GM19372 (cell line): ENCODE results near the gene ABCD3.
"Not testable (repeated sequence)": the region's sequence is repeated elsewhere in the genome, so short reads cannot be mapped to it uniquely, and the experiment has no call there.

Experiments
- ATAC-seq: cut with Tn5 transposase; IDR thresholded peaks from one replicate; pipeline ENCODE4 v1.9.1; 2021; ENCODE audit warnings: mild to moderate bottlenecking, low read depth, moderate library complexity; ENCODE audit not compliant: unreplicated experiment

ABCD3 gene

DNA sequence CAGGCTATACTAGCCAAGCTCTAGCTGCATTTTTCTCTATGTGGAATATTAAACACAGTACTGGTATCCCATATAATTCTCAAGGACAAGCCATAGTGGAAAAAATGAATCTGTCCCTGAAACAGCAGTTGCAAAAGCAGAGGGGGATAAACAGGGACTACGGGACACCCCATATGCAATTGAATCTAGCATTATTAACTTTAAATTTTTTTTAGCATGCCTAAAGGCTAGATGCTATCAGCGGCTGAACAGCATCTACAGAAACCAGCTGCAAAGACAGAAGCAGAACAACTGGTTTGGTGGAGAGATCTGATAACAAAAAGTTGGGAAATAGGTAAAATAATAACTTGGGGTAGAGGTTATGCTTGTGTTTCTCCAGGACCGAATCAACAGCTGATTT is 30.6 kb downstream of the ABCD3 start:
- ATAC-seq: not testable (repeated sequence)

- ATAC-seq: no peak
These were observed 38.5 kb downstream of the ABCD3 start for GRCh38 chr1:94456736-94457135.

DNA sequence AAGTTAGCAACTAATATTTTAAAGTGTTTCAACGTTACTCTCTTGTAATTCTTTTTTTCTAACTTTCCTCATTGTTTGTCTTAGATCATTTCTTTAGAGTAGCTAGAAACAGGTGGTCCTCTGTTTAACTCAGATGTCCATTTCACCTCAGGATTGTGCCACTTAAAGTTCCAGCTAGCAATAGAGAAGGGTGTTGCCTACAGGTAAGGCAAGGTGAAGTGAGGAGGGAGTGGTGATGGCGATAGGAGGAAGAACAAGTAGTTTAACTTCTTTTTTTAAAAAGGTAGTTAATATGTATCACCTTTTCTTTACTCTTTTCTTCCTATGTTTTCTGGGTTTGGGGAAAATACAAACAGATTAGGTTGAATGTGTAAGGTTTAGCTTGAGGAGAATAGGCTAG is 44.4 kb downstream of the ABCD3 start:
- ATAC-seq: no peak

- no peak for ATAC-seq
These were observed 45.0 kb downstream of the ABCD3 start for GRCh38 chr1:94463056-94463764.

DNA sequence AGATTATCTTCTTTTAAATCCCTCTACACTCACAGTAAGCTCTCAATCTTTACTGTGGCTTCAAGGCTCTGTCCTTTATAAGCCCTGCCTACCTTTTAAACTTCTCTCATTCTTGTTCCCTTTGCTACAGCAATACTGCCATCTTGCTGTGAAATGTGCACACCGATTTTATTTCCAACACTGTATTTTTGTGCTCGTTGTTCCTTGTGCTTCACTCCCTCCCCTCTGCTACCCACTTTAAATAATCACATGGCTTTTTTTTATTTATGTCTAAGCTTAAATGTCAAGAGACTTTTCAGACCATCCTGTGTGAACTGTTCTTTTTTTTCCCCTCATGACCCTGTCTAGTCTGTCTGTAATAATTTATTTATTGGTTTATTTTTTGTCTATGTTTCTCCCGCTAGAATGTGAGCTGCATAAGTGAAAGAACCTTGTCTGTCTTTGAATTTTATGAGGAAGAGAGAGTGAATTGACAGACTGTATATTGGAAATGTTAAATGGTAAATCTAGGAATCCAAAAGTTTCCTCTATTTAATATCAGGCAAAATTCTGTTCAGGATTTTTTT is 45.7 kb downstream of the ABCD3 start:
- ATAC-seq: no peak

- no peak for ATAC-seq
These were observed 50.5 kb downstream of the ABCD3 start for GRCh38 chr1:94468708-94469107.

- ATAC-seq: no peak
These were observed 53.1 kb downstream of the ABCD3 start for GRCh38 chr1:94471271-94471670.

DNA sequence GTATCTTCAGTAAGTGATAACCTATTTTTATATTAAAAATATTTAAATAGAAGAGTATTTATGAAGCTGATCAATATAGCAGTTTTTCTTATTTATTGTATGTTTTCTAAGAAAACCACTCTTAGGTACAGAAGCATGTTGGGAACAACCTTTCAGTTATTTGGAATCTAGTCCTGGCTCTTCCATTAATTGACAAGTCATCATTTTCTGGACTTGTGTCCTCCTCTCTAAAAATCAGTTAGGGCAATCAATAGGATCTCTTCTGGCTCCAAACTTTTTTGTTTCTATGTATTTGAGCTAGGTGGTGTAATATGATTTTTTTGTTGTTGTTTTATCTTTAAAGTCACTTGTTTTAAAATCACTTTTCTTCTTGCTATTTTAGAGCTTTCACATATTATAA is 57.0 kb downstream of the ABCD3 start:
- no peak for ATAC-seq

DNA sequence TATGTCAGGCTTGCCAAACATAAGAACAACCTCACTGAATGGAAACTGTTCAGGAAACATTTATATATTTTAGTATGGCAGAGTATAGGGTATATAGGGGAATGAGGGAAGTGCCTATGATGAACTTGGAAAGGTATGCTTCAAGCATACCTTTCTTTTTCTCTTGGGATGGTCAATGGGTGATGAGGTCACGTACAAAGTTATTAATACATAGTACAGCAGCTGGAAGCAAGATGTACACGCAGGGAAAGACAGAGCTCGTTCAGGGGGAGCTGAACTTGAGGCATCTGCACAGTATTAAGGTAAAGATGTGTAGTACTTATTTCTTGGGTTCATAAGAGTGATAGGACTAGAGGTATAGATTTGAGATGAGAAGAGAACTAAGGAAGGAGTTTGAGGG is 61.5 kb downstream of the ABCD3 start:
- ATAC-seq: no peak

DNA sequence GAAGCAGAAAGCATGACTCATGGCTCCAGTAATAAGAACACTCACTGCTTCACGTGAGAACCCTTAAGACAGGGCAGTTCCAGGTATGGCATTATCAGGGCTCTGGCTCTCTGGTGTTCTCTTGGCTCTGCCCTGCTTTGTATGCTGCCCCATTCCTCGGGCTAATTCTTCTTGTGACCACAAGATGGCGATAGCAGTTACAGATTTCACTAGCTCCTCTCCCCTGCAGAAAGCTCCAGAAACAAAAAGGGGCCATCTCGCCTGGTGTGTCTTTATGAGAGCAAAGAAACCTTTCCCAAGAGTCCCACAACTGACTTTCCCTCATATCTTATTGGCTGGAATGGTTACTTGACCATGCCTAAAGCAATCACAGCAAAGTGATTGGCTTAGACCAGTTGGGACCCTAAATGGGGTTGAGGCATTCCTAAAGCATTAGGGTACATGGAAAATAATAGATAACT is 63.3 kb downstream of the ABCD3 start:
- ATAC-seq: peak; percentile 67

- no peak for ATAC-seq
These were observed 68.8 kb downstream of the ABCD3 start for GRCh38 chr1:94486990-94487389.

DNA sequence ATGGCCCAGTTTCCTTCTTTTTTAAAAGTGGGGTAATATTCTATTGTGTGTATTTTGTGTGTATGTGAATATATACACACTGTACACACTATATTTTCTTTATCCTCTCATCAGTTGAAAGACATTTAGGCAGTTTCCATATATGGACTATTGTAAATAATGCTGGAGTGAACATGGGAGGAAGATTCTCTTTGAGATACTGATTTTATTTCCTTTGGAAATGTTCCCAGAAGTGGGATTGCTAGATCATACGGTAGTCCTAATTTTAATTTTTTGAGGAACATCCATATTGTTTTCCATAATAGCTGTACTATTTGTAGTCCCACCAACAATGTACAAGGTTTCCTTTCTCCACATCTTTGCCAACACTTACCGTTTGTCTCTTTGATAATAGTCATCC is 72.4 kb downstream of the ABCD3 start:
- no peak for ATAC-seq

DNA sequence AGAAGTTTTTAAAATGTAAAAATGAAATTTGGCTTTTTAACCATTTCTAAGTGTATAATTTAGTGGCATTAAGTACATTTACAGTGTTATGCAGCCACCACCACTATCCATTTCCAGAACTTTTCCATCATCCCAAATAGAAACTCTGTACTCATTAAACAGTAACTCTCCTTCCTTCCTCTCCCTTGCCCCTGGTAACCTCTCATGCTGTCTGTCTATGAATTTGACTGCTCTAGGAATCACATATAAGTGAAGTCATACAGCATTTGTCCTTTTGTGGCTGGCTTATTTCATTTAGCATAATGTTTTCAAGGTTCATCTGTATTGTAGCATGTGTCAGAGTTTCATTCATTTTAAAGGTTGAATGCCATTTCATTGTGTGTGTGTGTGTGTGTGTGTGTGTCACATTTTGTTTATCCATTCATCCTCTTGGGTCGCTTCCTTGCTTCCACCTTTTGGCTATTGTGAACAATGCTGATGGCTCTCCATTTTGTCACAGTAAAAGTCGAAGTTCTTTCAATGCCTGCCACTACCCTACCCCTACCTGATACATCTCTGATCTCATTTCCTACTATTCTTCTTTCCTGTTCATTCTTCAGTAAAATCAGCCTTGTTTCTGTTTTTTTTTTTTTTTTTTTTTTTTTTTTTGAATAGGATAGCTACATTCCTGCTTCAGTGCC is 78.0 kb downstream of the ABCD3 start:
- no peak for ATAC-seq

- no peak for ATAC-seq
These were observed 83.2 kb downstream of the ABCD3 start for GRCh38 chr1:94501426-94501825.

GRCh38 chr1:94501935-94502334 is 83.7 kb downstream of the ABCD3 start:
- ATAC-seq: no peak

DNA sequence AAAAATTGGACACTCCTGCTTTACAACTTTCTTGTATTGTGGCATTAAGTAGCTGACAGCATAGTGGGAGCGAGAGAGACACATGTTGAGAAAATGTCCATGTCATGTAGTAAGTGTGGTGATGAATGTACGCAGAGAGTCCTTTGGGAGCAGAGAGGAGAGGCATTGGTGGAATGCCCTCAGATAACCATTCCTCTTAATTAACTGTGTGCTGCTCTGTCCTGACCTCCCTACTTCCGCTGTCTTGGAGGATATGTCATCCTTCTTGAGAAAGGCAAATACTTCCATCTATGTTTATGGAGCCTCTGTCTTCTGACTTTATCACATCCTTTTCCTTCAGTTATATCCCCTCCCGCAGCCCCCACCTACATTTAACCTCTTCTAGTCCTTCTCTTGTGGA is 85.0 kb downstream of the ABCD3 start:
- no peak for ATAC-seq

DNA sequence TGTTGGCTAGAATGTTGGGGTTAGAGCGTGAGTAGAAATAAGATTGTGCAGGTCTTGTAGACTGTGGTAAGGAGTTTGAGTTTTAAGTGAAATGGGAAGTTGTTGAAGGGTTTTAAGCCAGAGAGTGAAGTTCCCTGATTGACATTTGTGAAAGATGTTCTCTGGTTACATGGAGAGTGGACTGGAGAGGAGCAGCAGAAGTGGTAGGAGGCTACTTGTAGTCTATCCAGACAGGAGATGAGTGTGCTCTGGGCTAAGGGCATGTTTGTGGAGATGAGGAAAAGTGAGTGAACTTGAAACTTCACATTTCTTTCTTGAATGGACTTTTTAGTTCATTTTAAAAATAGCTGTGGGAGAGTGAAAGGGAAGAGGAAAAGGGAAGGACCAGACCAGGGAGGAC is 86.4 kb downstream of the ABCD3 start:
- no peak for ATAC-seq

- ATAC-seq: no peak
These were observed 94.6 kb downstream of the ABCD3 start for GRCh38 chr1:94512816-94513215.

DNA sequence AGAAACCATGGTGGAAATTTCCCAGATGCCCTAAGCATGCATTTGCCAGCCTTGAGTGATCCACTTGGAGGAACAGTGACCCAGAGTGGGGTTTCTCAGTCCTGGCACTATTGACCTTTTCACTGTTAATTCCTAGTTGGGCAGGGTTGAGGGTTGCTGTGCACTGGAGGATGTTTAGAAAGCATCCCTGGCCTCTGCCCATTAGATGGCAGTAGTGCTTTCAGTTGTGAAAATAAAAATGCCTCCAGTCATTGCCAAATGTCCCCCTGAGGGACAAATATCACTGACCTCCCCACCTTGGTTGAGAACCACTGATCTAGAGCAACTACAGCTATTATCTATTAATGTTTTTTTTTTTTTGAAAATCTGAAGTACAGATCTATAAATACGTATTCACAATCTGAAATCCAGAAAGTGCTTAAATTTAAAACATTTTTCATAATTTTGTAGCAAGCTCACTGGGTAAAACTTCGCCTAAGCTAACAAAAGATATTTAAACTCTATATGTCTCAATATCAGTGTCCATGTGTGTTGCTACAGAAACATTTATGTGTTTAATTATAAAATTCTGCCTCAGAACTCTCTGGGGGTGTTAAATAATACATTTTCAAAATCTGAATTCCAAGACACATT is 96.0 kb downstream of the ABCD3 start:
- no peak for ATAC-seq

DNA sequence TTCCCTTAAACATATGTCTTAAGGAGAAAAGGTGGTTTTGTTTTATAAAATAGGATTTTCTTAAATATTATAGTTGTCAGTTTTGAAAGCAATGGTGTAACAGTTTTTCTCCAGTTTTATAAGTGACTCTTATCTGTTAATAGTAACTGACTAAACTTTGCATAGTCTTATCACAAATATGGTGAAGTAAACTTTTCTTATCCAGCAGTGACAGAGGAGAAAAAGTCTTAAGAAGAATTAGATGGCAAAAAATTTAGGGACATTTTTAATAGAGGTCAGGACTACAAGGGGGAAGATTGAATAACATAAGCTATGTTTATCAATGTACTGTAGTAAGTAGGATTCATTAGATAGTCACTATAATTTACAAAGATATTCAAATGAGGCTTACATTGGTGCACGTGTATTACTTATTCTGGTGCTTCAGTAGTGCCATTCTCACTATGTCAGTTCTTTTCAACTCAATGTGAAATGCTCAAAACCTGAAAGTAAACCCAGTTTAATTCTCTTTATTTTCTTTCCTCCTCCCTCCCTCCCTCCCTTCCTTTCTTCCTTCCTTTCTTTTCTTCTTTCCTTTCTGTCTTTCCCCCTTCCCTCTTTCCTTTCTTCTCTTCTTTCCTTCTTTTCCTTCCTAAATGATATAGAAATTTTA is 97.2 kb downstream of the ABCD3 start:
- ATAC-seq: no peak

GRCh38 chr1:94519351-94519750 is 101.2 kb downstream of the ABCD3 start:
- ATAC-seq: no peak
